Tibial nerve (tissue), 4 donors: ENCODE data around the gene NOL4L.

Experiments used
- EP300 ChIP-seq, 2 donors: sonication (generic); formaldehyde crosslinking; IDR thresholded peaks; one replicate each; pipeline ENCODE4 v1.6.1; 2017; ENCODE audit warnings: antibody characterized with exemption in 2 of 2, mild to moderate bottlenecking in 1 of 2
- POLR2A ChIP-seq, 2 donors: fragments of 450-650 bp; IDR thresholded peaks; one replicate each; pipeline ENCODE4 v1.6.1; 2017; ENCODE audit warnings: antibody characterized with exemption in 2 of 2, mild to moderate bottlenecking in 2 of 2, moderate library complexity in 2 of 2
- TF ChIP-seq, protein P1 (sequence below), 5 experiments: fragments of 200-600 bp in 3 of 5; fragments of 450-650 bp in 2 of 5; sonication (generic) in 3 of 5; IDR thresholded peaks; one replicate each; pipeline ENCODE4 v1.5.1; 2016 to 2019; ENCODE audit warnings: antibody characterized with exemption in 5 of 5, mild to moderate bottlenecking in 3 of 5, moderate library complexity in 2 of 5

DNA sequence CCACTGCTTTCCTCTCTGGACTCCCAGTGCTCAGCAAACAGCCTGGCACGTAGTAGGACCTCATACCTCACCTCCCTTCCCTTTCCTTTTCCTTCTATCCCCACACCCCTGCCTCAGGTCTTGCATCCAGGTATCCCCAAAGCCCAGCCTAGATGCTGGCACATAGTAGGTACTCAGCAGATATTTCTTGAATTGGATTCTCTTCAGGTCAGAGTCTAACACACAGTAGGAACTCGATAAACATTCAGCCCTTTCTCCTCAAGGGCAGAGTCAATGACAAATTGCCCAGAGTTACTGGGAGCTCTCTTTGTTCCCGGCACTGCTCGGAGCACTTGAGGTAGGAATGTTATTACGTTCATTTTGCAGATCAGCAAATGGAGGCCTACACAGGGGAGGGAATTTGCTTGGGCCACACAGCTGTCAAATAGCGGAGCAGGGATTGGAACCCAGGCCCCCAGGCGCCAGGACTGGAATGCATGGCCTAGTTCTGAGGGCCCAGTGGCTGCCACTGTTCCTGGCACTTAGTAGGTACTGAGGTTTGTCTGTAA is 25.9 kb downstream of the NOL4L start:
- TF ChIP-seq, protein P1, sequence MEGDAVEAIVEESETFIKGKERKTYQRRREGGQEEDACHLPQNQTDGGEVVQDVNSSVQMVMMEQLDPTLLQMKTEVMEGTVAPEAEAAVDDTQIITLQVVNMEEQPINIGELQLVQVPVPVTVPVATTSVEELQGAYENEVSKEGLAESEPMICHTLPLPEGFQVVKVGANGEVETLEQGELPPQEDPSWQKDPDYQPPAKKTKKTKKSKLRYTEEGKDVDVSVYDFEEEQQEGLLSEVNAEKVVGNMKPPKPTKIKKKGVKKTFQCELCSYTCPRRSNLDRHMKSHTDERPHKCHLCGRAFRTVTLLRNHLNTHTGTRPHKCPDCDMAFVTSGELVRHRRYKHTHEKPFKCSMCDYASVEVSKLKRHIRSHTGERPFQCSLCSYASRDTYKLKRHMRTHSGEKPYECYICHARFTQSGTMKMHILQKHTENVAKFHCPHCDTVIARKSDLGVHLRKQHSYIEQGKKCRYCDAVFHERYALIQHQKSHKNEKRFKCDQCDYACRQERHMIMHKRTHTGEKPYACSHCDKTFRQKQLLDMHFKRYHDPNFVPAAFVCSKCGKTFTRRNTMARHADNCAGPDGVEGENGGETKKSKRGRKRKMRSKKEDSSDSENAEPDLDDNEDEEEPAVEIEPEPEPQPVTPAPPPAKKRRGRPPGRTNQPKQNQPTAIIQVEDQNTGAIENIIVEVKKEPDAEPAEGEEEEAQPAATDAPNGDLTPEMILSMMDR (IDR thresholded peaks at IDR 0.05): no peak
- TF ChIP-seq POLR2A (IDR thresholded peaks at IDR 0.05): no peak
- TF ChIP-seq EP300 (IDR thresholded peaks at IDR 0.05): no peak
